Measurements from ENCODE around the gene SAMD11.
"Not testable (repeated sequence)": the region's sequence is repeated elsewhere in the genome, so short reads cannot be mapped to it uniquely, and the experiment has no call there.

The SAMD11 gene

GRCh38 chr1:934991-935750 lies 11.4 kb downstream of the SAMD11 start:
- DNase-seq: no peak

- no peak for DNase-seq
Observed at GRCh38 chr1:935751-936231, 12.1 kb downstream of the SAMD11 start.

- DNase-seq: no peak
Observed at GRCh38 chr1:936348-937264, 12.9 kb downstream of the SAMD11 start.

- no peak for DNase-seq
Observed at GRCh38 chr1:937521-937920, 13.8 kb downstream of the SAMD11 start.

GRCh38 chr1:938088-938683 lies 14.5 kb downstream of the SAMD11 start:
- no peak for DNase-seq

- no peak for DNase-seq
Observed at GRCh38 chr1:938711-939489, 15.2 kb downstream of the SAMD11 start.

GRCh38 chr1:939511-940106 lies 15.9 kb downstream of the SAMD11 start:
- DNase-seq: no peak

GRCh38 chr1:940107-941014 lies 16.6 kb downstream of the SAMD11 start:
- no peak for DNase-seq

GRCh38 chr1:941015-941587 lies 17.4 kb downstream of the SAMD11 start:
- no peak for DNase-seq

GRCh38 chr1:941588-942383 lies 18.1 kb downstream of the SAMD11 start:
- DNase-seq: no peak

GRCh38 chr1:942411-942821 lies 18.7 kb downstream of the SAMD11 start:
- no peak for DNase-seq

GRCh38 chr1:942864-943533 lies 19.3 kb downstream of the SAMD11 start:
- DNase-seq: no peak

- DNase-seq: no peak
Observed at GRCh38 chr1:943545-944340, 20.0 kb downstream of the SAMD11 start.

- DNase-seq: no peak
Observed at GRCh38 chr1:944341-945325, 20.9 kb downstream of the SAMD11 start.

- DNase-seq: no peak
Observed at GRCh38 chr1:945688-946556, 22.2 kb downstream of the SAMD11 start.

GRCh38 chr1:946811-947210 lies 23.1 kb downstream of the SAMD11 start:
- DNase-seq: not testable (repeated sequence)
